Hindlimb muscle (tissue), 1 donor: ENCODE data around the gene C15orf40. TPM values are rescaled to one million over a fixed set of nuclear protein-coding genes. Genes with fewer than 3 reads are reported as not detected.
A peak's percentile ranks its signal among the peaks of the same experiment; 100 is the strongest.

Source experiments
- DNase-seq: peaks from one replicate; pipeline ENCODE4 v3.0.0-alpha.2; 2013
- polyA plus RNA-seq: library from polyadenylated mRNA; unstranded; fragments of 120-200 nt; gene quantifications from one replicate; pipeline ENCODE4 v1.2.1, GENCODE V29; 2013; ENCODE audit not compliant: insufficient read length

The C15orf40 gene
- polyA plus RNA-seq, 1 donor, result 17.9 TPM

DNA sequence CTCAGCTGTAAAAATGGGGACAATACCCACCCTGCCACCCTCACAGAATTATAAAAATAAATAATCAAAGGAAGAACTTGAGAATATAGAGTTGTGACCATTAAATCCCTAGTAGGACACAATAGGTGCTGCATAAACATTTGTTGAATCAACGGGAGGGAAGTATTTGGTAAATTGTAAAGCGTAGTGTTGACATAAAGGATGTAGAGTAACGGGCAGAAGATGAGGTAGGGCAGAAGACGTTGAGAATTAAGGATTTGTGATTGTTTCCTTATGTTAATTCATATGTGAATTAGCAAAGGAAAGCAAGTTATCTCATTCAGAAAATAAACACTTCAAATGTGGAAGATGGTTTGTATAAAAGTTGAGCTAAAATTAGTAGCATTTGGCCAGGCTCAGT is 18.3 kb downstream of the C15orf40 start:
- DNase-seq, result no peak

DNA sequence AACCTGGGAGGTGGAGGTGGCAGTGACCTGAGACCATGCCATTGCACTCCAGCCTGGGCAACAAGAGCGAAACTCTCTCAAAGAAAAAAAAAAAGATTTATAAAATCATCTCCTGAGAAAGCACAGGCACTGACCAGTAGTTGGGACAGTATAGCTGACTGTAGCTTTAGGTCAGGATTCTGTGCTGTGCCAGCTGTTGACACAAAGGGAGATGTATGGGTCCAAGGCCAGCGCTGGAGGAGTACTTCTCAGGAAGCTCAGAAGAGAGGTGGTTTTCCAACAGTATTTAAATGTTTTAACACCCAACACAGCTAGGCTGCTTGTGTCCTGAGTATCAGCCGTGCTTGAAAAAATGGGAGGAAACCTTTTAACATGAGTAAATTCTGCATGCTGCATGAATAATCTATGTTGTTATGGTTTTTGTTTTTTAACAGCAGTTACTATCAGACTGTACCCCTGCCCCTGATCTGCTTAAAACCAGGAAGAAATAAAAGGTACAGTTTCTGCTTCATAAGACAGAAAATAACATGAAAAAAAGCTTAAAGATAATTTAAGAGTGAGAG is 18.9 kb downstream of the C15orf40 start:
- DNase-seq, result no peak

DNA sequence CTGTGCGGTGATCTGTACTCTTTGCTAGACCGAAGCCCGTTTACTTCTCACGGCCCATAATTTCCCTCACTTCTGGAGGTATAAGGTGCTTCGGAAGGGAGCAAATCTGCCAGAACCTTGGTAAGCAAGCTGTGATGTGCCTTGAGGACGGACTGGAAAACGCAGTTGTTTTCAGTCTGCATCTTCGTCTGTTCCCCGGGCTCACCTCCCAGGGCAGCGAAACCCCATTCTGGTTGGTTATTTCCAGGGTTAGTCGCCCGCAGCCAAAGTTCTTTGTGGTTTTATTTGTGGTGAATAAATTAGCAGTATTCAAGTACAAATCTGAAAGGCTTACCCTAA is 25.0 kb downstream of the C15orf40 start:
- DNase-seq, result no peak

DNA sequence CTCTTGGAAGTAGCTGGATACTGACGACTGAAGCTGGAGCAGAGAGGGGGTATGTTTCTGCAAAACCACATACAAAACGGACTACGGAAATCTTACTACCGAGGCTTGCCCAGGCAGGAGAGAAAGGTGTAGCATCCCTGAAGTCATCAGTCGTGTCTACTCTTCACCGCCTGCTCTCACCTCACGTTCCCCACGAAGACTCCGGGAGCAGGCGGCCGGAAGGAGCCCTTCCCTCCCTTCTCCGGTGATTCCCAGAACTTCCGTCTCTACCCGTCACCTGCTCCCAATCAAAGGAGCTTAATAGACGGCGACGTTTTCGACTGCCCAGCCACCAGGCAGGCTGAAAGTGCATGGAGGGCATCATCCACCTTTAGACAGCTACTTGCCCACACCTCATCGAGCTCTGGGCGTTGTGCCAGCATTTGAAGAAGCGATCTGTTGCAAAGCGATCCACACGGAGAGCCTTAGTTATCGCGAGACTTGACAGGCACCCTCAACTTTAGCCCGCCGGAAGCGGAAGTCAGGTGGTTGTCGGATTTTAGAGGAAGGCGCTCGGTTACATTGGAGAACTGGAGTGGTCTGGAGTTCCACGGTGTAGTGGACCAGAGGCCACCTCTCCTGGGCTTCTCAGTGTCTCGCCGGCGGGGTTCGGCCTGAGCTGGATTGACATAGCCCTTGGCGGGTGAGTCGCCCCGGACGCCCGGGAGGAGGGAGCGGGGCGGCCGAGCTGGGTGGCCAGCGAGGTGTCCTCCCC is 25.6 kb downstream of the C15orf40 start, which contains the start of gene RAMAC:
Gene RAMAC (plus strand): TSS at position 523 of the 754 bp plus-strand sequence. CDS start 2,809 bp downstream, outside the sequence.
- DNase-seq, result peak; percentile 94

DNA sequence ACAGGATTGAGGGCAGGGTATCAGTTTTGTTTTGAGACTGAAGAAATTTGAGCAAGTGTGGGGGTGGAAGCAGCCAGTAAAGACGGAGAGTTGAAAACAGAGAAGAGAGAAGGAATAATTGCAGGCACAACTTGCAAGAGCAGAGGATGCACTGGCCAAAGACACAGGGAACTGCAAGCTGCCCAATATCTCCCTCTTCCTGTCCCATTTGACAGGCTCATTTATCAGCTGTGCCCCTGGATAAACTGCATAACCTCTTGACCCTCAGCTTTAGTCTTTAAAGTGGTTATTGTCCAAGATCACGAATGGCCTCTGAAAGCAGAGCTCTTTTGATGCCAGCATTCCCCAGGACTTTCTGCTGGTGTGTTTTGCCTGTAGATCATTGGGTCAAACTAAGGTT is 30.5 kb downstream of the C15orf40 start:
- no peak for DNase-seq

DNA sequence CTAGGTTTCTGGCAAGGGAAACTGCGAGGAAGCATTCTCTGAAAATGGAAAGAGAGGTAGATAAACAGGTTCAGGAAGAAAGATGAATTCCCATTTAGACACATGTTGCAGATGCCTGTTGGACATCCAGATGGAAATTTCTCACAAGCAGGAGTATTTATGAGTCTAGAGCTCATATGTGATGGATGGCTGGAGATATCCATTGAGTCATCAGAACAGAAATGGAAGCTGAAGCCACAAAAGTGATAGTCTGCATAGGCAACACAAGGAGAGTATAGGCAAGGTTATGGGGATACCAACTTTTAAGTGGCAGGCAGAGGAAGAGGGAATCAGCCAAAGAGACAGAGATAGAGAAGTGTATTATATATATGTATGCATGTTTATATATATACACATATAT is 31.7 kb downstream of the C15orf40 start:
- DNase-seq, result no peak

DNA sequence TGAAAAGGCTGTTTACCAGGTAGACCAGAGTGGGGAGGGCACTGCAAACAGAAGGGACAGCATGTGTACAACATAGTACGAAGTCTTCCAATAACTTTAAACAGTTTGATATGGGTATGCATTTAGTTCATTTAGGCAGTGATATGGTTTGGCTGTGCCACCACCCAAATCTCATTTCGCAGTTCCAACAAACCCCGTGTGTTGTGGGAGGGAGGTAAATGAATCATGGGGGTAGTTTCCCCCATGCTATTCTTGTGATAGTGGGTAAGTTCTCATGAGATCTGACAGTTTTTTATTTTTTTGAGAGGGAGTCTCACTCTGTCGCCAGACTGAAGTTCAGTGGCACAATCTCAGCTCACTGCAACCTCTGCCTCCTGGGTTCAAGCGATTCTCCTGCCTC is 33.0 kb downstream of the C15orf40 start:
- no peak for DNase-seq

DNA sequence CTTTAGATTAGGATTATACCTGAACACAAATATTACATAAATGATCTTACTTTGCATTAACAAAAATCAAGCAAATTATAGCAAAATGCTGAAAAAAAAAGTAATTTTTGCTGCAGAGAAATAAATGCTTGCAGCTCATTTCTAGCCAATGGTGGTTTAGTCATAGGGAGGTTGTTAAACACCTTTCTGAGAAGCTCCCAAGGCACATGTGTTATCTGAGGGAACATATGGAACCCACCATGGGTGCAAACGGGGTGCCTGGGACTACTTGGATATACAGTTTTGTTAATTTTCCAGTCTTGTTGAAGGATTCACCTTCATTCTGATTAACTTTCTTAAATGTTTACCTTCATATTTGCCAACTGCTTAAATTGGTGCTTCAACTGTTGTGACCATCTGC is 34.4 kb downstream of the C15orf40 start:
- no peak for DNase-seq

DNA sequence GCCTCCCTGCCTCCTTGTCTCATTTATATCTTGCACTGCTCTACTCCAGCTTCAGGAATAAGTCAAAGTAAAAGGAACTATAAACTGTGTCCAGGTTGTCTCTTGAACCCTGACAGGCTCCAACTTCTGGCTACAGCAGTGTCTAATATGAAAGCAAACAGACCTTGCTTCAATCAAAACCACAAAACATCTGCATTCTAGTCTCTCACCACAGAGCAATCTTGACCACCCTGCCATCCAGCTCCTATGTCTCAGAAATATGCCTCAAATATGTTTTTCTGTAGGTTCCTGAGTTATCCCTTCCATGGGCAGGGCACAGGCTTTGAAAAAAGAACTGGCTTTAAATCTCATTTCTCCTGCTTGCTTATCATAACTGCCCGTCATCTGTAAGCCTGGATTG is 38.4 kb downstream of the C15orf40 start:
- DNase-seq, result no peak

DNA sequence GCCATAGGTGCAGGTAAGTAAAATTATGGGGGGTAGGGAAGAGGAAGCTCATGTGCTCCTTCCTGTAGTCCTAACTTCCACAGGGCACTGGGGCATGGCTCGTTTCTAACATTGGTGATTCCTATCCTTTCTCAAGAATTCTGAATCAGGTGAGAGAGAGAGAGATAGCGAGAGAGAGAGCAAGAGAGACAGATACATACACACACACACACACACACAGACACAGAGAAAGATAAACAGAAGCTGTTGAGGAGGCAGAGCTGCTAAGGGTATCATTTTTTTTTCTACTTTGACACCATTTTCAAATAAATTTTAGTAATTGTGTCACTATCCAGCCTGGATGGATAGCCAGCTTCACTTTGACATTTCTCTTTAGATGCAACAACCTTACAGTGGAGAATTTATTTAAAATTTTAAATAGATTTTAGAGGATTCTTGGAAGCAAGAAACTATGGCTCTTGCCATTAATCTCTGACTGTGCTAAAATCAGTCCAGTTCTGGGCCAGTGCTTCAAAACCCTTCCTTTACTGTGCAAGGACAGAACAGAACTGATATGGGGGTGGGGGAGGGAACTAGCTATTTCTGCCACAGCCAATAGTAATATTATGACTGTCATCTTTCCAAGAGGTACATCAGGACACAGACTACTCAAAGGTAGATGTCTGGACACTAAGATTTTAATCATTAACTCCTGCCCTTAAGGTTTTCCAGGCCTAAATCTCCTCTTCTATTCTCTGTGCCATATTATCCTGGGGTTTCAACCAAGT is 40.0 kb downstream of the C15orf40 start:
- DNase-seq, result no peak

DNA sequence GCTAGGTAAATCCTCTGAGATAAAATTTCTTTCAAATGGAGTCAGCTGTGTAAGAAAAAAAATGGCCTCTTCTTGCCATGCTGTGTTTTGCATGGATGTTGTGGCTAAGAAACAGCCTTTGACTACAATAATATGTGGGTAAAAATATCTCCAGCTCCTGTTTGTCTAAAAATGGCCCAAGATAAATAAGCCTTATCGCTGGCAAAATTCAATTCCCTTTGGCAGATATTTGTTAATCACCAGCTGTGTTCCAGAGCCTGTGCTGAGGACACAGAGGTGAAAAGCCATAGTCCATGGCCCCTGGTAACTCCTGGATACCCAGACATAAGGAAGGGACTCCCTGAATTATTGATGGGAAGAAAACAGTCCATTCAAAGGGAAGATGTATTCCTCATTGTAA is 40.7 kb downstream of the C15orf40 start:
- no peak for DNase-seq

DNA sequence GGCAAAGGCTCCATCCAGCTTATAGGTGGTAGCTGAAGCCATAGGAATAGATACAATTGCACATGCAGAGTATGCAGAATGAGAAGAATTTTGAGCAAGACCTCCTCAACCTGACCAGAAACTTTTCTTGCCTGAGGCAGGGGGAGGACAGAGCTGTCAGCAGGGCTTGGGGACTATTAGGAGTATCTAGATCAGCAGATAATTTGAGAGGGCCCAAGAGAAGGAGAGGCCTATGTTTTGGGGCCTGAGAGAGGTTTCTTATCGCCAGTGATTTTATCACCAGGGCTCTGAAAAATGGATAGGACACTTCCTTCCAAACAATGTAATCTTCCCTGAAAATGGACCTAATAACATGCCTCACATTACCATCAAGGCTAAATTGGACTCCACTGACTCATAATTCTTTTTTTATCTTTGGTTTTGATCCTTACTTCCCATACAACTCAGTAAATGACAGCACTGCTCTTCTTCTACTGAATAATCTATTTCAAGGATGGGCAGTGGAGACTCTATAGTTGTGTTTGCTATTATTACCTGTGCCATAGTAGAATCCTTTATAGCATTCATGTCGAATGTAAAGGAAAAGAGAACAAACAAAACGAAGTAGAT is 41.3 kb downstream of the C15orf40 start:
- DNase-seq, result no peak

DNA sequence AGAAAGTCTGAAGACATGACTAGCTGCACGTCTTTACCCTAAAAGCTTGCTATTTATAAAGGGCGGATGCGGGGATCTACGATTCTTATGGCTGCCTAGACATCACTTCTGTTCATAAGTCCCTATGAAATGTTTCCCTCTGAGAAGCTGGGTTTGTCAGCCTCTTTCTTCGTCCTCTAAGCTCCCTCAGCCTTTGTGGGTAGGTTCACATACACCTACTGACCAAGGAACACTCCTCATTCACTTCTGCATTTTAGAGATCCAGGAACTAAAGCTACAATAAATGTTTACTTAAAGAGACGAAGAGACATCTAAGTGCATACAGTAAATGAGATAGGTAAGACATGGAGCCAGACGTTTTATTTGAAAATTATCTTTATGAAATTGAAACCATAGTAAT is 42.1 kb downstream of the C15orf40 start:
- DNase-seq, result no peak

DNA sequence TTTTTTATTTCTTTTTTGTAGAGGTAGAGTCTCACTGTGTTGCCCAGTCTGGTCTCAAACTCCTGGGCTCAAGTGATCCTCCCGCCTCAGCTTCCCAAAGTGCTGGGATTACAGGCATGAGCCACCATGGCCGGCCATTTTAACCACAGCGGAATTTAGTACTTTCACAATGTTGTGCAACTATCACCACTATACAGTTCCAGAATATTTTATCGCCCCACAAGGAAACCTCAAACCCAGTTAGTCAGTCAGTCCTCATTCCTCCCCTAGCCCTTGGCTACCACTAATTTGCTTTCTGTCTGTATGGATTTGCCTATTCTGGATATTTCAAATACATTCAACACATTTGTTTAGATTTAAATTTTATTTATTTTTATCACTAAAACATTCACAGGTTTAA is 43.4 kb downstream of the C15orf40 start:
- DNase-seq, result no peak

DNA sequence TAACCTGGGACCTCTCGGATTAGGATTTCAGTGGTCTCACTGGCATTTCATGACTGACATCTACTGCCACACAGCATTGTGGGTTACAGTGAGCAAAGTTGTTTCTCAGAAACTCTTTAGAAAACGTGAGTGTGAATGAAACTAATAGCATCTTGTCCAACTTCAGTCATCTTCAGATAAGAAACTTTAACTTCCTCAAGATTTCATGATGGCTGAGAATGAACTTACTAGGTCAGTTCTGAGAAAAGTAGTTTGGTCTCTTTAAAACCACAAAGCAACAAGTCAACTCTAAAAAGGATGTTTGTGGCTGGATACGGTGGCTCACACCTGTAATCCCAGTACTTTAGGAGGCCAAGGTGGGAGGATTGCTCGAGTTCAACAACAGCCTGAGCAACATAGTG is 44.8 kb downstream of the C15orf40 start:
- DNase-seq, result no peak

DNA sequence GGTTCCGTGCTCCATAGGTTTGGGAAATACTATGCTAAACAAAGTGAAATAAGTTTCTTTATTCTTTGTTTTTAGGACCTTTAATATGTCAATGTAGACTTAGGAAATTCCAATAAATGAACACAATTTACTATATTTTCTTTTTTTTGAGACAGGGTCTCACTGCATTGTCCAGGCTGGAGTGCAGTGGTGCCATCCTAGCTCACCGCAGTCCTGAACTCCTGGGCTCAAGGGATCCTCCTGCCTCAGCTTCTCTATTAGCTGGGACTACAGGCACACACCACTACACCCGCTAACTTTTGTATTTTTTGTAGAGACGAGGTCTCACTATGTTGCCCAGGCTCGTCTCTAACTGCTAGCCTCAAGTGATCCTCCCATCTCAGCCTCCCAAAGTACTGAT is 46.5 kb downstream of the C15orf40 start:
- no peak for DNase-seq

DNA sequence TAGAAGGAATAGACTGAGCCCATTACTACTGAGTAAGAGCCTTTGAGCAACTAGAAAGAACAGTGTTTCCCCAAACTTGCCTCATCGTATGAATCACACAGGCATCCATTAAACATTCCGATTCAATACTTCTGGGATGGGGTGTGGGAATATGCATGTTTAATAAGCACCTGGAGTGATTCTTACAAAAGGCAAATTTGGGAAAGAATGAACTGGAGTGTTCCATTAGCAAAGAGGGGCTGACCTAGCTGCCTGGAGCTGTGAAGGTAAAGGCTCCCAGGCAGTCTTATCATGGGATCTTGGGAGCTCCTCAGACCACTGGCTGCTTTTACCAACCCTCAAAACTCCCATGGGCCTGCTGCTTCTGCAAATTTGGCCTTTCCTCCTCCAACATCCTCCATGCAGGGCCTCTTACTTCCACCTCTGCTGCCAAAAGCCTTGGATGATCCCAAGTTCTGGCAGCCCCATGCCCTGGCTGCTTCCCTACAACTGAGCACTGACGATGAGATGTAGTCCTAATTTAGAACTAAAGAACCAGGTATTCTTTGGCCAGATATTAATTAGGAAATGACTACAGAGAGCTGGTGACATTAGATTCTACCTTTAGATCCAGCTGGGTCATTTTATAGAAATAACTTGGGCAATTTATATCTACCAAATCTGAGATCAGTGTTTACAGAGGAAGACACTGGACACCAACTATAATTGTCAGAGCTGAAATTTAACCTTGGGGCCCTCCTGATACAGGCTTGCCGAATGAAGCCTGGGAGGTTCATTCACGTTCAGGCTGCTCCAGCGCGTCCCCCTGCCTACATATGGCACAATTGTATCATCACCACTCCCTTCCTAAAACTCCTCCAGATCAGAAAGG is 47.7 kb downstream of the C15orf40 start:
- DNase-seq, result no peak

DNA sequence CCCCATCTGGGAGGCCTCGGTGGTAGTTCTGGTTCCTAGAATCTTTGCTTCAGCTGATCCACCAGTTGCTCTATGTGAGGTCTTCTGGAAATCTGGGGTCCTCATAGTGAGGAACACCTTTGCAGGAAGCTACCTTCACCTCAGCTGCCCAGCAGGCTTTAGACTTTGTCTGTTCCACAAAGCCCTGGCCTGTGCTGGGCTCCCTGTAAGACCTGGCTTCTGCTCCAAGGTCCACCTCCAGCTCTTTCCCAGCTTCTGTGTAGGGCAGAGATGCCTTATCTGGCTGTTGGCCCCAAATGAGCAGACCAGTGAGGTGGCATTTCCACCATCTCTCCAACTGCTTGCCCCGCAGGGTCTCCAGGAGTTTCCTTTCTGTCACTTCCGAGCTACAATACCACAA is 50.7 kb downstream of the C15orf40 start:
- DNase-seq, result no peak

DNA sequence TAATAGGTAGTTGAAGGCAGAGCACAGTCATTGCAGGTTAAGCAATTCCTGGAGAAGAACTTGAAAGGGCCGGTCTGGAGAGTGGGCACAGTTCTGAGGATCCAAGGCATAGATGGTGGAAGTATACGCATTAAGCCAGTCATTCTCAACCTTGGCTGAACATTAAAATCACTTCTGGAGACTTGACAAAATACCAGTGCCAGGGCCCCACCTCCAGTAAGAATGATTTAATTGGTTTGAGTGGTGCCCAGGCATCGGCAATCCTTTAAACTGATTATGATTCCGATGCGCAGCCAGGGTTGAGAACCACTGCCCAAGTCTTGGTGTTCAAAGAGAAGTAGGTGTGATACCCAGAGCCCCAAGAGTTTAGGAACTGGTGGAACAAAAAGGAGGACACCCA is 52.0 kb downstream of the C15orf40 start:
- DNase-seq, result no peak

DNA sequence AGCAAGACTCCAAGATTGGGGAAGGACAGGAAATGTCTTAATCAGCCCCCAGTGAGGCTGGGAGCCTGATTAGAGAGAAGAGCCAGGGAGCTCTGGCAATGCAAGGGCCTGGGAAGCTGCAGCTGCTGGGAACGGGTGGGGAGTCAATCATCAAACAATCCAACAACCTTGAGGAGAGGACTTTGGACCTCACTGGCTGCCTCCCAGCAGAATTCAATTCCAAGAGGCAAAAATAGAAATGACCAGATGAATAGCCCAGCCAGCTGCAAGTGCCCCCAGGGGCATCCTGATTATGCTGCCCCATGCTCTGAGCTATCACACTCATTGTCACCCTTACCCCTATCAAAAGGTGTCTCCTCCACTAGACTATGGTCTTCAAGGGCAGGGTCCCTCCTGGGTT is 52.8 kb downstream of the C15orf40 start:
- no peak for DNase-seq

DNA sequence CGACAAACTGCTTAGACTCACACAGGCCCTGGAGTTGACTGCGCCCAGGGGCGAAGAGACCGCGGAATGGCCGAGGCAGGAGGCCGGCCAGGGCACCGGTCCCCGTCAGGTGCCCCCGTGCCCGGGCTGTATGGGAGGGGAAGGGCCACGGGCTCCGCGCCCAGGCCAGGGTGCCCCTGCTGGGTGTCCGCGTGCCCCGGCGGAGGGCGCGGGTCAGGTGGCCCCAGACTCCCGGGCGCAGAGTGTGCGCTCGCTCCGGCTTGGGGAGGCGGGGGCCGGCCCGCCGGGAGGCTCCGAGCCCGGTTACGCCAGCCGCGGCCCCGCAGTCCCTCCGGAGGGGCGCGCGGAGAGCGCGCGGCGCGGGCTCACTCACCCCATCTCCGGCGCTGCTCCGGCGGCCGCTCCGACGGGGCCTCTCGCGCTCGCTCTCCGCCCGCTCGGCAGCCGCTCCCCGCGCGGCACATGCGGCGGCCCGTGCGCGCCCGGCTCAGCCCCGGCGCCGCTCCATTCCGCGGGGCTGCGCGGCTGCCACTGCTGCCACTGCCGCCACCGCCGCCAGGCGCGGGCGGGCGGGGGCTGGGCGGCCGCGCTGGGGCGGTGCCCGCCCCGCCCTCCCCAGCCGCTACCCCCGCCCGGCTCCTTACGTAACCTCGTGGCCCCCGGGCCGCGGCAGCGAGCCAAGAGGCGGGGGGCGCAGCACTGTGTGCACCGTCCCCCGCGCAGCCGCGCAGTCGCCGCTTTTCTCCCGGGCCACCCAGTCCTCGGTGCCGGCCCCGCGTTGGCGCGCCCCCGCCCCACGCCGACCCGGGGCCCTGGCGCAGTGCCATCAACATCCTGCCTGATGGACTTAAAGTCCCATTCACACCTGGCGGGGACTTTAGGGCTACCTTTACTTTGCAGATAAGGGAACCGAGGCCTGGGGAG is 59.0 kb downstream of the C15orf40 start, which contains the start of gene HOMER2:
Gene HOMER2 (minus strand): TSS at position 563 of the 924 bp plus-strand sequence. CDS start 185 bp downstream, at position 378.
- DNase-seq, result no peak
